ENCODE results near the gene FTCDNL1.

FTCDNL1 gene

DNA sequence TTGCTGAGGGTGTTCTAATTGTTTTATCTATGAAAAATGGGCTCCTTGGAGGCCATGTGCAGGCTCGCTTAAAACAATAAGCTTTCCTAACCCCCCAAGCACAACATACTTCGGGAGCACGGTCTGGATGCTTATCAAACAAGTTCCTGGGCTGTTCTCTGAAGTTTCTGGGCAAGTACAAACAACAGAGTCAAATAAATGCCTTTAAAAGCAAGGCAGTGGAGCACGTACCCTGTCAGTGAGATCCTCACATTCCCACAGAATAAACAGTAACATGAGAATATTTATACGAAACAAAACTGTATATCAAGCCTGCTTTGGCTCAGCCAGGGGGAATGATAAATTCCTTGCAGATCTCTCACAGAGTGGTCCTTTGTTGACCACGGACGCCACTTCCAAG lies 44.8 kb downstream of the FTCDNL1 start:
- H3K4me2 ChIP-seq (ENCODE audit: low read depth, low read length): no peak overlapping the region
- DNase-seq: no peak
- H3K27me3 ChIP-seq (replicated peaks; ENCODE audit: insufficient read depth, low read length): no peaks in the 10 kb centered on the region
- no peak for TF ChIP-seq EZH2 (optimal IDR thresholded peaks at IDR 0.05; ENCODE audit: low read depth, low read length)
- TF ChIP-seq, protein P1, sequence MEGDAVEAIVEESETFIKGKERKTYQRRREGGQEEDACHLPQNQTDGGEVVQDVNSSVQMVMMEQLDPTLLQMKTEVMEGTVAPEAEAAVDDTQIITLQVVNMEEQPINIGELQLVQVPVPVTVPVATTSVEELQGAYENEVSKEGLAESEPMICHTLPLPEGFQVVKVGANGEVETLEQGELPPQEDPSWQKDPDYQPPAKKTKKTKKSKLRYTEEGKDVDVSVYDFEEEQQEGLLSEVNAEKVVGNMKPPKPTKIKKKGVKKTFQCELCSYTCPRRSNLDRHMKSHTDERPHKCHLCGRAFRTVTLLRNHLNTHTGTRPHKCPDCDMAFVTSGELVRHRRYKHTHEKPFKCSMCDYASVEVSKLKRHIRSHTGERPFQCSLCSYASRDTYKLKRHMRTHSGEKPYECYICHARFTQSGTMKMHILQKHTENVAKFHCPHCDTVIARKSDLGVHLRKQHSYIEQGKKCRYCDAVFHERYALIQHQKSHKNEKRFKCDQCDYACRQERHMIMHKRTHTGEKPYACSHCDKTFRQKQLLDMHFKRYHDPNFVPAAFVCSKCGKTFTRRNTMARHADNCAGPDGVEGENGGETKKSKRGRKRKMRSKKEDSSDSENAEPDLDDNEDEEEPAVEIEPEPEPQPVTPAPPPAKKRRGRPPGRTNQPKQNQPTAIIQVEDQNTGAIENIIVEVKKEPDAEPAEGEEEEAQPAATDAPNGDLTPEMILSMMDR (IDR thresholded peaks at IDR 0.05; ENCODE audit: low read length): no peak
- TF ChIP-seq EZH2phosphoT487 (IDR thresholded peaks at IDR 0.05; ENCODE audit: low read length): no peak
- no peaks in the 10 kb centered on the region for H4K20me1 ChIP-seq (ENCODE audit: insufficient read depth, low read length)
- H3K4me3 ChIP-seq (ENCODE audit: low read length): no peak overlapping the region
- no peak overlapping the region for H3K9ac ChIP-seq (ENCODE audit: low read length)
- no peak overlapping the region for H3K27ac ChIP-seq (ENCODE audit: low read length)
- H3K4me1 ChIP-seq (ENCODE audit: low read length): no peaks in the 10 kb centered on the region
- H2AFZ ChIP-seq (ENCODE audit: low read length): no peak overlapping the region
- no peaks in the 10 kb centered on the region for H3K79me2 ChIP-seq (ENCODE audit: low read length)
- no peaks in the 10 kb centered on the region for H3K36me3 ChIP-seq (replicated peaks; ENCODE audit: insufficient read depth, low read length)
- no peaks in the 10 kb centered on the region for H3F3A ChIP-seq (ENCODE audit: insufficient read depth, low read length)
- no peaks in the 10 kb centered on the region for H3K9me3 ChIP-seq (replicated peaks; ENCODE audit: insufficient read depth, low read length)
- no peaks in the 10 kb centered on the region for H3K9me2 ChIP-seq (replicated peaks; ENCODE audit: insufficient read depth, low read length)

DNA sequence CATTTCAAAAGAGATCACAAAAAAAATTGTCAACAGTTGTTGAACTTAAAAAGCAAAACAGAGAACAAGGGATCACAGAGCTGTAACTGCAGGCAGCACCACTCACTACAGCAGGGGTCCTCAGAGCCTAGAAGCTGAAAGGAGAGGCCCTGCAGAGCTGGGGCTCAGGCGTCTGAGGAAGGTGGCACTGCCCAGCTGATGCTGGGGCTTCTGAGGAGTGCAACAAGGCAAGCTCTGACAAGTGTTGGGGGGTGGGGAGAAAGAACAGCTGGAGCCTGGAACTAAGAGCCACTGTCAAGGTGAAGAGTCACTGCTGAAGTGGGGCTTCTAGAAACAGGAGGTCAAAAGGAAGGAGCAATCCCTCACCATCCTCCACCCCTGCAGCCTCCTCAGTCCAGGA lies 46.2 kb downstream of the FTCDNL1 start:
- no peaks in the 10 kb centered on the region for H3F3A ChIP-seq (ENCODE audit: insufficient read depth, low read length)
- H3K9me3 ChIP-seq (replicated peaks; ENCODE audit: insufficient read depth, low read length): no peaks in the 10 kb centered on the region
- H2AFZ ChIP-seq (ENCODE audit: low read length): no peak overlapping the region
- H3K27ac ChIP-seq (ENCODE audit: low read length): no peak overlapping the region
- H3K36me3 ChIP-seq (replicated peaks; ENCODE audit: insufficient read depth, low read length): no peaks in the 10 kb centered on the region
- H3K4me2 ChIP-seq (ENCODE audit: low read depth, low read length): no peak overlapping the region
- H3K27me3 ChIP-seq (replicated peaks; ENCODE audit: insufficient read depth, low read length): no peaks in the 10 kb centered on the region
- no peaks in the 10 kb centered on the region for H3K4me1 ChIP-seq (ENCODE audit: low read length)
- no peaks in the 10 kb centered on the region for H3K9me2 ChIP-seq (replicated peaks; ENCODE audit: insufficient read depth, low read length)
- no peak overlapping the region for H3K9ac ChIP-seq (ENCODE audit: low read length)
- DNase-seq: no peak
- no peaks in the 10 kb centered on the region for H3K79me2 ChIP-seq (ENCODE audit: low read length)
- no peak overlapping the region for H3K4me3 ChIP-seq (ENCODE audit: low read length)
- no peaks in the 10 kb centered on the region for H4K20me1 ChIP-seq (ENCODE audit: insufficient read depth, low read length)
- TF ChIP-seq, protein P1 (IDR thresholded peaks at IDR 0.05; ENCODE audit: low read length): no peak
- TF ChIP-seq EZH2 (optimal IDR thresholded peaks at IDR 0.05; ENCODE audit: low read depth, low read length) (no peak), EZH2phosphoT487 (IDR thresholded peaks at IDR 0.05; ENCODE audit: low read length) (no peak)

DNA sequence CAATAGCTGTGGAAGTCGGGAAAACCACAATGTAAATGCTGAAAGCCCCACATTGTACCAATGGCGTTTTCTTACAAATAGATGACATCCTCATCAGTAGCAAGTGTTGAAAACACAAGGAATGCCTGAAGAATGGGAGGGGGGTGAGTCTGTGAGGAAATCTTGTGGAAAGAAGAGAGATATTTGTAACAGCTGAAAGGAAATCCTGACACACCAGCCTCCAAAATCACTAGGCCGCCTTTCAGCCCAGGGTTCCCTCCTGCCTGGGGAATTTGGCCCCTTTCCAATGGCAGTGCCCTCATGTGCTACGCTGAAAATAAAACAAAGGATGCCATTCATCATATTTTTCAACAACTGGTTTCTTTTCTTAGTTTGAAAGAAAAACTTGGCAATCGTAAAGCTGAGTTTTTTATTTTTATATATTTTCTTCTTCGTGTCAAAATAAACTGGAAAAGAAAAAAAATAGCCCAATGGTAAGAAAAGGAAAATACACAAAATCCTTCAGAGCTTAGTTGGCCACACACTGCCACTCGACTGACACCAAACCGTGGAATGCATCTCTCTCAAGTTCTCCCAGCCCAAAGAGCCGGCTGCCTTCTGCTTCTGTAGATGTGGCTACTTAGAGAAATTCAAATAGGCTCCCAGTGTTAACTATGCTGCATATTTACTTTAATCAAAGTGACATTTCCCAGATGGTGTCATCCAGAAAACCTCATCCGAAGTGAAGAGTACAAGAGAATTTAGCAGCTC lies 52.0 kb downstream of the FTCDNL1 start:
- no peak overlapping the region for H3K27ac ChIP-seq (ENCODE audit: low read length)
- no peak overlapping the region for H3K4me3 ChIP-seq (ENCODE audit: low read length)
- no peak for DNase-seq
- H3K4me1 ChIP-seq (ENCODE audit: low read length): no peaks in the 10 kb centered on the region
- no peaks in the 10 kb centered on the region for H3K79me2 ChIP-seq (ENCODE audit: low read length)
- no peaks in the 10 kb centered on the region for H4K20me1 ChIP-seq (ENCODE audit: insufficient read depth, low read length)
- no peak for TF ChIP-seq EZH2phosphoT487 (IDR thresholded peaks at IDR 0.05; ENCODE audit: low read length)
- TF ChIP-seq, protein P1 (IDR thresholded peaks at IDR 0.05; ENCODE audit: low read length): no peak
- no peak for TF ChIP-seq EZH2 (optimal IDR thresholded peaks at IDR 0.05; ENCODE audit: low read depth, low read length)
- no peak overlapping the region for H3K9ac ChIP-seq (ENCODE audit: low read length)
- H3K9me3 ChIP-seq (replicated peaks; ENCODE audit: insufficient read depth, low read length): no peaks in the 10 kb centered on the region
- H3K36me3 ChIP-seq (replicated peaks; ENCODE audit: insufficient read depth, low read length): no peaks in the 10 kb centered on the region
- no peaks in the 10 kb centered on the region for H3K27me3 ChIP-seq (replicated peaks; ENCODE audit: insufficient read depth, low read length)
- no peaks in the 10 kb centered on the region for H3F3A ChIP-seq (ENCODE audit: insufficient read depth, low read length)
- no peak overlapping the region for H2AFZ ChIP-seq (ENCODE audit: low read length)
- H3K4me2 ChIP-seq (ENCODE audit: low read depth, low read length): no peak overlapping the region
- no peaks in the 10 kb centered on the region for H3K9me2 ChIP-seq (replicated peaks; ENCODE audit: insufficient read depth, low read length)
